Tibial nerve (tissue), 4 donors: ENCODE results near the gene BAZ1A.

Experiments
- EP300 ChIP-seq, 2 donors: sonication (generic); formaldehyde crosslinking; IDR thresholded peaks; one replicate each; pipeline ENCODE4 v1.6.1; 2017; ENCODE audit warnings: antibody characterized with exemption in 2 of 2, mild to moderate bottlenecking in 1 of 2
- POLR2A ChIP-seq, 2 donors: fragments of 450-650 bp; IDR thresholded peaks; one replicate each; pipeline ENCODE4 v1.6.1; 2017; ENCODE audit warnings: antibody characterized with exemption in 2 of 2, mild to moderate bottlenecking in 2 of 2, moderate library complexity in 2 of 2
- TF ChIP-seq, protein P1 (sequence below), 5 experiments: fragments of 200-600 bp in 3 of 5; fragments of 450-650 bp in 2 of 5; sonication (generic) in 3 of 5; IDR thresholded peaks; one replicate each; pipeline ENCODE4 v1.5.1; 2016 to 2019; ENCODE audit warnings: antibody characterized with exemption in 5 of 5, mild to moderate bottlenecking in 3 of 5, moderate library complexity in 2 of 5

- TF ChIP-seq, protein P1, sequence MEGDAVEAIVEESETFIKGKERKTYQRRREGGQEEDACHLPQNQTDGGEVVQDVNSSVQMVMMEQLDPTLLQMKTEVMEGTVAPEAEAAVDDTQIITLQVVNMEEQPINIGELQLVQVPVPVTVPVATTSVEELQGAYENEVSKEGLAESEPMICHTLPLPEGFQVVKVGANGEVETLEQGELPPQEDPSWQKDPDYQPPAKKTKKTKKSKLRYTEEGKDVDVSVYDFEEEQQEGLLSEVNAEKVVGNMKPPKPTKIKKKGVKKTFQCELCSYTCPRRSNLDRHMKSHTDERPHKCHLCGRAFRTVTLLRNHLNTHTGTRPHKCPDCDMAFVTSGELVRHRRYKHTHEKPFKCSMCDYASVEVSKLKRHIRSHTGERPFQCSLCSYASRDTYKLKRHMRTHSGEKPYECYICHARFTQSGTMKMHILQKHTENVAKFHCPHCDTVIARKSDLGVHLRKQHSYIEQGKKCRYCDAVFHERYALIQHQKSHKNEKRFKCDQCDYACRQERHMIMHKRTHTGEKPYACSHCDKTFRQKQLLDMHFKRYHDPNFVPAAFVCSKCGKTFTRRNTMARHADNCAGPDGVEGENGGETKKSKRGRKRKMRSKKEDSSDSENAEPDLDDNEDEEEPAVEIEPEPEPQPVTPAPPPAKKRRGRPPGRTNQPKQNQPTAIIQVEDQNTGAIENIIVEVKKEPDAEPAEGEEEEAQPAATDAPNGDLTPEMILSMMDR (IDR thresholded peaks at IDR 0.05) = no peak
- TF ChIP-seq POLR2A (IDR thresholded peaks at IDR 0.05) (no peak), EP300 (IDR thresholded peaks at IDR 0.05) (no peak)
Measured at GRCh38 chr14:34874386-34875030, 652 bp downstream of the BAZ1A start.
